Activated CD4-positive, alpha-beta T cell treated with anti-CD3 and anti-CD28 coated beads for 1 hour (primary cell): ENCODE measurements around the gene IL2RG.

Source experiments
- DNase-seq: peaks from one replicate; pipeline ENCODE4 v3.0.0-alpha.2; 2020

Gene IL2RG

DNA sequence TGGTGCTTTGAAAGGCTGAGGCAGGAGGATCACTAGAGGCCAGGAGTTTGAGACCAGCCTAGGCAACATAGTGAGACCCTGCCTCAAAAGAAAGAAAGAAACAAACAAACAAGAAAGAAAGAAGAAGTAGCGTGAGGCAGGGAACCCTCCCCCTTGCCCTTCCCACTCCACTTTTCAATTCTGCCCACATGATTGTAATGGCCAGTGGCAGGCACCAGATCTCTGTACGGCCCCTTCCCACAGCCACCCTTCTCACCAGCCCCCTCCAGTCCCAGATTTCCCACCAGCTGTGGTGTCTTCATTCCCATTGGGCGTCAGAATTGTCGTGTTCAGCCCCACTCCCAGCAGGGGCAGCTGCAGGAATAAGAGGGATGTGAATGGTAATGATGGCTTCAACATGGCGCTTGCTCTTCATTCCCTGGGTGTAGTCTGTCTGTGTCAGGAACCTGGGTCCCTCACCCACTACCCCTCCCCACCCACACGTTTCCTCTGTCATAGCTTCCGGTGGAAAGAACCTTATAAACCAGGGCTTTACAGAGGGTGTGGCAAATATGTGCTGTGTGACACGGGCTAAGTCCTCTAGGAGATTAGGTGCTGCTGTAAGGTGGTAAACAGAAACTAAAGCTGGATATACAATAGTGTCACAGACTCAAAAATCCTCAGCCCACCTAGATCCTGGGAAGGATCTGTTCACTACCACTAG lies at the start of gene IL2RG:
Gene IL2RG, minus strand, starts transcription at position 437 of the 703 bp plus-strand sequence. Its CDS starts 38 bp downstream, at position 399.
- DNase-seq, result peak; percentile 63

DNA sequence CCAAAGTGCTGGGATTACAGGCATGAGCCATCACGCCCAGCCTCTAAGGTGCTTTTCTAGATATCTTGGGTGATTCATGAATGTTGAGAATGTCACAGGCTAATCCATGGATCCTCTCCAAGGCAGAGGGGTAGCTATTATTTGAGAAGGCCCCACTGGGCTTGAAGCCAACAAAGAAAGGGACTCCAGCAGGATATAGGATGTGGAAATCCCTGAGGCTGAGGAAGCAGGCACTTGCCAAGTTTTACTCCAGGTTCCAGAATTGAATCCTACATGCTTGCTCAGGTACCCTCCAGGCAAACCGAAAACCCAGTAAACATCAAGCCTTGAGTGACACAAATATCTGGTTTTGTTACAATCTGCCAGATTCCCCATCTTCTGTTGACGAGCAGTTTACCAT lies 49.1 kb upstream of the IL2RG start:
- DNase-seq, result no peak

DNA sequence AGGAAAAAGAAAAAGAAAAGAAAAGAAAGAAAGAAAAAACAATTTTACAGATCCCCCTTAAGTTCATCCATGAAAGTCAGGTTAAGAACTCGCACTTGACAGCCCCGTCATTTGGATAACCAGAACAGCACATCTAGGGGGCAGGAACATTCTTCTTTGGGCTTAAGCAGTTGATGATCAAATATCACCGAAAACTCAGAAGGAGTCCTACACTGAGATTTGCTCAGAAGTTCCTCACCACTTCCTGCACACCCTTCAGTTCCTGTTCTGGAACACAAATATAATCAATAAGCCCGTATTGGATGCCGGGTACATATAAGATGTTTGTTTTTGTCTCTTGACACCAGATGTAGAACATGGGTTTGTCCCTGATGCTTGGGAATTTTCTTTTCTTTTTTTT lies 48.0 kb upstream of the IL2RG start:
- no peak for DNase-seq

DNA sequence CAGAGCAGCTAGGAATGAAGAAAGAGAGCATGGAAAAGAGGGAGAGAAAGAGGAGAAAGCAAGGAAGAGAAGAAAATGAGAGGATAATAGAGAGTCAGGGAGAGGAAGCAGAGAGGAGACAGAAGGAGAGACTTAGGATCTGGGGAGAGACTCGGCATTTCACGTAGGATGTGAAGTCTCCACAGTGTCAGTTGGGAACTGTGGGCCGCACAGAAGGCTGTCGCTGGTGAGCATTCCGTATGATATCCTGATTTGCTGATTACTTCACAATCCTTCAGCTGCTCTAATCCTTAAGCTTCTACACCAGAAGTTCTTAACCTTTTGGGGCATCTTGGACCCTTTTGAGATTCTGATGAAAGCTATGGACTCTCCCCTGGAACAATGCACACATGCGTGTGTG lies 47.2 kb upstream of the IL2RG start:
- DNase-seq, result no peak

GRCh38 chrX:71154641-71155040 lies 43.3 kb upstream of the IL2RG start:
- DNase-seq, result no peak

- DNase-seq, result no peak
Measured at GRCh38 chrX:71154196-71154595, 42.8 kb upstream of the IL2RG start.

DNA sequence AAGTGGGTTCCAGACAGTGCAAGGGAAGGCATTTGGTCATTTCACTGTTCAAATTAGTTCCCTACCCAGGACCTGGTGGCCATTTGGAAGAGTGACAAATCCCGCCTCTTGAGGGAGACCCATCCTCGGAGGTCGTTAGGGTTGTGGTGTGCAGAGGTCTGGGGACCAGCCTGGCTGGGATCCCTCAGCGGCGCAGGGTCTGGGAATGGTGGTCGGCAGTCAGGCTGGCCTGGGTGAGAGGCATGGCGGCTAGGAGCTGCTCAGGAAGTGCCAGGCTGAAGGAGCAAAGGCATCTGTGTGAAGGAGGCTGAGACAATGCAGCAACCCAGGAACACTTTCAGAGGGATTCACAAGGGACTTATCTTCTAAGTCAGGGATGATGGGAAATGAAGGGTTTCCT lies 40.0 kb upstream of the IL2RG start:
- no peak for DNase-seq

GRCh38 chrX:71148278-71148663 lies 36.9 kb upstream of the IL2RG start:
- no peak for DNase-seq

DNA sequence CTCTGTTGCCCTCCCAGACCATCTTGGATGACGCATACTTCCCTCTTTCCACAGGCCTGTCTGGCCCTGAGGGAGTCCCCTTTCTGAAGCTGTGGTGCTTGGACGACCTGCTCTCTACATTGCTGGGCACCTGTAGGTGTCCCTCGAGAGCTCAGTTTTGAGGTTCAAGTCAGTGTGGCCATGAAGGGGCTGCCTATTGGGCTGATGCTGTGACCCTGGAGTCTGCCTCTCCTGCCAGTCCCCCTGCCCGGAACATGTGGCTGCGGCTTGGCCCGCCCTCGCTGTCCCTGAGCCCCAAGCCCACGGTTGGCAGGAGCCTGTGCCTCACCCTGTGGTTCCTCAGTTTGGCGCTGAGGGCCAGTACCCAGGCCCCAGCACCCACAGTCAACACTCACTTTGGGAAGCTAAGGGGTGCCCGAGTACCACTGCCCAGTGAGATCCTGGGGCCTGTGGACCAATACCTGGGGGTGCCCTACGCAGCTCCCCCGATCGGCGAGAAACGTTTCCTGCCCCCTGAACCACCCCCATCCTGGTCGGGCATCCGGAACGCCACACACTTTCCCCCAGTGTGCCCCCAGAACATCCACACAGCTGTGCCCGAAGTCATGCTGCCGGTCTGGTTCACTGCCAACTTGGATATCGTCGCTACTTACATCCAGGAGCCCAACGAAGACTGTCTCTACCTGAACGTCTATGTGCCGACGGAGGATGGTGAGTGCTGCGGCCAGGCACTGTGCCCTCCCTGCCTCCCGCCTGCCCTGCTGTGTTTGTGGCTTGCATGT lies 36.3 kb upstream of the IL2RG start:
- no peak for DNase-seq

DNA sequence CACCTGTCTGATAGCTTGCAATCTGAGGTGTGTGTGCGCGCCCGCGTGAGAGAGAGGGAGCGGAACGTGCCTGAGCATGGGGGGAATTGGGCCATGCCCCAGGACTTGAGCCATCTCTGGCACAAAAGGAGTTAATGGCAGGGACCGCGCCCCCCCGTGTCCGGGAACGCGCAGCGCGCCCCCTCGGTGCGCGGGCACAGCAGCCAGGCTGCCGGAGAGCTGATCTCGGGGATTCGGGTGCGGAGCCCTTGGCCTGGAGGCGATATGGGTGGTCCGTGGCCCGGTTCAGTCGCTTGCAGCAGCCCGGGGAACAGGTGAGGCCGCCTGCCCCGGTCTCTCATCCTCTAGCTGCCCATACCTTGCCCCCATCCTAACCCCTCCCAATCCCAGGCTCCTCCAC lies 33.3 kb upstream of the IL2RG start, which contains the start of gene NLGN3:
Gene NLGN3, plus strand, starts transcription at position 191 of the 400 bp plus-strand sequence. CDS start 2,909 bp downstream, outside the sequence.
- DNase-seq, result no peak

DNA sequence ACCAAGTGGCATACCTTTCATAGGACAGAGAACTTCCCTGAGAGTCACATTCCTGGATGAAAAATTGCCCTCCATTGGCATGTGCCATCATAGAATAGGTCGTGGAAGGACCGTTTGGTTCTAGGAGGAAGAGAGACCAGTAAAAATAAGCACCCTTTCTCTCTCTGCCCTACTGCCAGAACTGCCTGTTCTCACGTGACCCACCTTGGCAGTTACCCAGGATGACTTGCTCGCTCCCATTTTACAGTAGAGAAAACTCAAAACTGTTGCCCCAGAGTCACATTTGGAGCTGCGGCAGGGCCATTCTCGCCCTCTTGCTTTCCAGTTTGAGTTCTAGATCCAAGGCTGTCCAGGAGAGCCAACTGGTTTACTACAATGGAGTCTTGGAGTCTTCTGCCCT lies 32.1 kb upstream of the IL2RG start:
- no peak for DNase-seq

DNA sequence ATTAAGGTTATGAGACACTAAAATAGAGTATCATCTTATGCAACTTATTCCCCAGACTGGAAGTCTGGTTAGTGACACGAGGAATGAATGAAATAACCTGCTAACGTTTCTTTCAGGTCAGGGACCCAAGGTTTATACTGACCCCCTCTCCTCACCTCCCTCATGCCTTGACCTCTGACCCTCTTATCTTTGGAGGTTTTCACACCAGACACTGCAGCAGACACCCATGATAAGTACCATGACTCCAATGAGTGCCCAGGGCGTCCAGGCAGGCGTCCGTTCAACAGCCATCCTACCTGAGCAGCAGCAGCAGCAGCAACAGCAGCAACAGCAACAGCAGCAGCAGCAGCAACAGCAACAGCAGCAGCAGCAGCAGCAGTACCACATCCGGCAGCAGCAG lies 29.1 kb upstream of the IL2RG start:
- DNase-seq, result no peak

DNA sequence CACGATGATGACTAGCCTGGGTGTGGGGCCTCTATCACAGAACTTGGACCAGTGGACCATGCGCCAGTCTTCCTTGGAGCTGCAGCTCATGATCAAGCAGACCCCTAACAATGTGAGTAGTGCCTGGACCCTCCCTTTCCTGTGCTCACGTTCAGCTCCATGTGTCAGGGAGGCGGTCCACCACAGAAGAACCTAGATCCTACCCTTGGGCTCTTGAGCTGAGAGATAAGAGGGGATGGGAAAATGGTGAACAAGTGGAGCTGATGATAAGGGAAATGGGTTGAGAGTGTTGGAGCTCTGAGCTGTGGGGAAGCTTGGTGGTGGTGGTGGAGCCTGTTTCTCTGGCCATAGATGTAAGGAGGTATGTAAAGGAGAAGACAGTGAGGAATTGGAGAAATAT lies 20.1 kb upstream of the IL2RG start:
- no peak for DNase-seq

DNA sequence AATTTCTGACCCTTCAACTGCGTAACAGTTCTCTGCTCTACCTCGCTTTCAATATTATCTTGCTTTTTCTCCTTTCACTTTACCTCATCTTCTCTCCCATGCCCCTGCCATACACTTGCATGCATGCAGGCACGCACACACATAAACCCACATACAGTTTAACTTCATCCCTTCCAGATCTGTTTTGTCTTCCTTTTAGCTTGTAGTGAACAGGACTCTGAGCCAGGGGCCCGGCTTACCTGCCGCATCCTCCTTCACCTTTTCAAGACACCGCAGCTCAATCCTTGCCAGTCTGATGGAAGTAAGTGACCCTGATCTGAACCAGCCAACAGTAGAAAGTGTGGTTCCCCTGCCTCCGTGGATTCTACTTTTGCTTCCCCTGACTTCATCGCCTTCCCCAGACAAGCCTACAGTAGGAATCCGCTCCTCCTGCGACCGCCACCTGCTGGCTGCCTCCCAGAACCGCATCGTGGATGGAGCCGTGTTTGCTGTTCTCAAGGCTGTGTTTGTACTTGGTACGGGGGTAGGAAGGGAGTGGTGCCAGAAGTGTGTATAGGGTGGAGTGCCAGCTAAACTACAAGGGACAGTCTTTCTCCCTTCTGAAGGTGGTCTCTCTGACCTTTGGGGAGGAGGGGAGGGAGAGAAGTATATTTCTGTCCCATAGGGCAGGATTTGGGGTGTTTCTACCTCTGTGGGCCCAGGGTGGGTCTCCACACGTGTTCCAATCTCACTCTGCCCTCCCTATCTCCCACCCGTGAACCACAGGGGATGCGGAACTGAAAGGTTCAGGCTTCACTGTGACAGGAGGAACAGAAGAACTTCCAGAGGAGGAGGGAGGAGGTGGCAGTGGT lies 17.8 kb upstream of the IL2RG start:
- DNase-seq, result peak; percentile 62

GRCh38 chrX:71128166-71128833 lies 16.9 kb upstream of the IL2RG start:
- no peak for DNase-seq

DNA sequence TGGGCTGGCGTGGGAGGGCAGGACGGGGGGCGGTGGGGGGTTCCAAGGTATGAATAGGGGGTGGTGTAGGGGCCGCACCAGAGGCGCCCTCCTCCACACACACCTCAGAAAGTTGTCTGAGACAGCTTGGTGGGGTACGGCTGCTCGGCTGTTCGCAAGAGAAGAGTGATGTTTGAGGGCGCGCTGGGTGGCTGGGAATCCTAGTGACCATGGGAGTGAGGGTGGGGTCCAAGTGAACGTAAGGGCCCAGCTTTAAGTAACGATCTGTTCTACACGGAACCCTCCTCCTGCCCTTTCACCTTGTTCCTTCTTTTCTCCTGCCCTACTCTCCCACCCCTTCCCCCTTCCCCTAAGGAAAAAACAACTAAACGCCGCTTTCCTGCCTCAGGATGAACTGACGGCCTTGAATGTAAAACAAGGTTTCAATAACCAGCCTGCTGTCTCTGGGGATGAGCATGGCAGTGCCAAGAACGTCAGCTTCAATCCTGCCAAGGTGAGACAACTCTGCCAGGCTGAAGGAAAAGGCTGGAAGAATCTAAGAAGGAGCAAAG lies 7.7 kb upstream of the IL2RG start:
- DNase-seq, result no peak

DNA sequence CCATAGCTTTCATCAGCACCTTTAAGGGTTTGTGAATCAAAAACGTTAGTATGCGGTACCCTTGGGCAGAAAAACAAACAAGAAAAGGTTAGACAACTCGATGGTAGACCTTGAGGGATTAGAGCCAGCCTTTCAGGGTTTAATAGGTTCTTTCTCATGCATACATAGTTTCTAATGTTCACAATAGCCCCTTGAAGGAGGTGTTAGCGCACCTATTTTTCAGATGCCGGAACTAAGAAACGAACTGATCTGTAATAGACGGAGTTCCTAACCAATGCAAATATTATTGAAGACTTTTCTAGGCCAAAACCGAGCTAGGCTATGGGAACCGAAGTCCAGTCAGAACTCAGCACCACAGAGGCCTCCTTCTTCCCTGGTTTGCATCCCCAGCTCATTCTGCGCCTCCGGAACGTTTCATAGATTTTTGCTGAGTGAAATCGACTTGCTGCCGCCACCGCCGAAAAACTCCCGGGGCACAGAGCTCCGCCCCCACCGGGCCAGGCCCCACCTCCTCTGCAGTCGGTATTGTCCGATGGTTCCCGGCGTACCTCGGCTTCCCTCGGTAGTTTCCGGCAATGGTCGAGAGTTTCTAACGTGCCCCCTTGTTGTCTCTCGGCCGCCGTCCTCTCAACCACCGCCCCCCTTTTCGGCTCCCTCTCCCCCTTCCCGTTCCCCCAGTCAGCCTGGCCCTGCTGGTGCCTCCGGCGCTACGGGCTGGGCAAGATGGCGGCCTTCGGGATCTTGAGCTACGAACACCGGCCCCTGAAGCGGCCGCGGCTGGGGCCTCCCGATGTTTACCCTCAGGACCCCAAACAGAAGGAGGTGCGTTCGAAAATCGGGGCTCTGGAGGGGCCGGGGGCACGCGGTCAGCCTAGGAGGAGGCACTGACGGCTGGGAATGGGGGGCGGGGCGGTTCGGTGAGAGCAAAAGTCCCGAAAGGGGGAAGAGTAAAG lies 6.9 kb upstream of the IL2RG start, which contains the start of gene MED12:
Gene MED12, plus strand, starts transcription at position 565 of the 953 bp plus-strand sequence. Its CDS starts 159 bp downstream, at position 724.
- DNase-seq, result peak; percentile 65

DNA sequence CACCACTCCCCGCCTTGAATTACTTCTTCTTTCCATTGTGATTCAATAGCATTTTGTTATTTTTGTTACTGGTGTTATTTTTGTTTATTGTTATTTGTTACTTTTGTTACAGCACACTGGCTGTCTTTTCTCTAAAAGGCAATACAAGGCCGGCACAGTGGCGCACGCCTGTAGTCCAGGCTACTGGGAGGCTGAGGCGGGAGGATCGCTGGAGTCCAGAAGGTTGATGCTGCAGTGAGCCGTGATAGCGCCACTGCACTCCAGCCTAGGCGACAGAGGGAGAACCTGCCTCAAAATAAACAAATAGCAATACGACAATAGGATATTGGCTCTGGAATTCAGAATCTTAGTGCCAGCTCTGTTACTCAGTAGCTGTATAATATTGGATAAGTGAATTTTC lies 6.0 kb upstream of the IL2RG start:
- DNase-seq, result no peak

- no peak for DNase-seq
Measured at GRCh38 chrX:71111921-71112431, 599 bp upstream of the IL2RG start.

GRCh38 chrX:71109051-71109450 lies 2.3 kb downstream of the IL2RG start:
- no peak for DNase-seq
